ENCODE measurements around the gene KMT5C.

GRCh38 chr19:55352549-55353145 is 13.0 kb downstream of the KMT5C start:
- TF ChIP-seq, protein P1, sequence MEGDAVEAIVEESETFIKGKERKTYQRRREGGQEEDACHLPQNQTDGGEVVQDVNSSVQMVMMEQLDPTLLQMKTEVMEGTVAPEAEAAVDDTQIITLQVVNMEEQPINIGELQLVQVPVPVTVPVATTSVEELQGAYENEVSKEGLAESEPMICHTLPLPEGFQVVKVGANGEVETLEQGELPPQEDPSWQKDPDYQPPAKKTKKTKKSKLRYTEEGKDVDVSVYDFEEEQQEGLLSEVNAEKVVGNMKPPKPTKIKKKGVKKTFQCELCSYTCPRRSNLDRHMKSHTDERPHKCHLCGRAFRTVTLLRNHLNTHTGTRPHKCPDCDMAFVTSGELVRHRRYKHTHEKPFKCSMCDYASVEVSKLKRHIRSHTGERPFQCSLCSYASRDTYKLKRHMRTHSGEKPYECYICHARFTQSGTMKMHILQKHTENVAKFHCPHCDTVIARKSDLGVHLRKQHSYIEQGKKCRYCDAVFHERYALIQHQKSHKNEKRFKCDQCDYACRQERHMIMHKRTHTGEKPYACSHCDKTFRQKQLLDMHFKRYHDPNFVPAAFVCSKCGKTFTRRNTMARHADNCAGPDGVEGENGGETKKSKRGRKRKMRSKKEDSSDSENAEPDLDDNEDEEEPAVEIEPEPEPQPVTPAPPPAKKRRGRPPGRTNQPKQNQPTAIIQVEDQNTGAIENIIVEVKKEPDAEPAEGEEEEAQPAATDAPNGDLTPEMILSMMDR (conservative IDR thresholded peaks at IDR 0.05): no peak
- no peak for TF ChIP-seq ZFX (IDR thresholded peaks at IDR 0.05)

Data from C4-2B (cell line).